Bronchial epithelial cell (primary cell): ENCODE measurements around the gene CDHR2. TPM values are rescaled to one million over a fixed set of nuclear protein-coding genes. Genes with fewer than 3 reads are reported as not detected.

Experiments
- DNase-seq: peaks from one replicate; pipeline ENCODE4 v3.0.0-alpha.2; 2010; ENCODE audit warnings: low read depth
- FAIRE-seq: peaks from 2 replicates; lab custom pipeline; 2011; peaks lifted over from hg19 to GRCh38; lab: Jason Lieb, UNC
- H3K27me3 ChIP-seq: 2 replicates; pipeline ENCODE4 v1.5.1; 2011; ENCODE audit warnings: low read length; ENCODE audit not compliant: control insufficient read depth, insufficient read depth
- H3K36me3 ChIP-seq: 2 replicates; pipeline ENCODE4 v1.5.1; 2011; ENCODE audit warnings: low read length; ENCODE audit not compliant: control insufficient read depth, insufficient read depth
- H3K4me3 ChIP-seq: 2 replicates; pipeline ENCODE4 v1.5.1; 2011; ENCODE audit warnings: mild to moderate bottlenecking, low read depth, low read length, control low read depth
- total RNA-seq: library from RNA; depleted of rRNA; stranded (reverse); fragments of >200 nt; gene quantifications from 2 replicates; pipeline ENCODE4 v1.2.1, GENCODE V29; 2014
- TF ChIP-seq, protein P1 (sequence below): IDR thresholded peaks from 2 replicates; pipeline ENCODE4 v1.5.1; 2011; ENCODE audit warnings: mild to moderate bottlenecking, moderate library complexity, low read length, control low read depth, inconsistent platforms; ENCODE audit not compliant: insufficient read depth, severe bottlenecking

CDHR2 gene
- total RNA-seq, 1 donor from 2014 or later: under 0.01 TPM

DNA sequence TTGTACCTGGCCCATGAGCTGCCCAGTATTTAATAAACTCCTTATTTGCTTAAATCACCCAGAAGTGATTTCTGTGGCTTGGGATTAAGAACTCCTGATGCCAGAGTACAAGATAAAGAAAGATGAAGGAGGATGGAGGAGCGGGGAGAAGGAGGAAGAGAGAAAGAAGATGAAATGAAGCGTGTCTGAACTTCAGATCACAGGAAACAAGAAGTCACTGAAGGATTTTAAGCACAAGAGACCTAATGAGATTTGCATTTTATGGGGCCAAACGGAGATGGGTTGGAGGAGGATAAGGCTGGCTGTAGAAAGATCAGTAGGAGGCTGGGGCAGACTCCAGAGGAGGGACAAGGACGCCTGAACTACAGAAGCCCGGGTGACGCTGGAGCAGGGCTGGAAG lies 84.5 kb downstream of the CDHR2 start:
- FAIRE-seq (no peak), DNase-seq (no peak)
- Histone ChIP-seq H3K4me3 (no peak overlapping the region), H3K36me3 (no peaks in the 10 kb centered on the region), H3K27me3 (peaks cover 18% of the 10 kb centered on the region)
- TF ChIP-seq, protein P1, sequence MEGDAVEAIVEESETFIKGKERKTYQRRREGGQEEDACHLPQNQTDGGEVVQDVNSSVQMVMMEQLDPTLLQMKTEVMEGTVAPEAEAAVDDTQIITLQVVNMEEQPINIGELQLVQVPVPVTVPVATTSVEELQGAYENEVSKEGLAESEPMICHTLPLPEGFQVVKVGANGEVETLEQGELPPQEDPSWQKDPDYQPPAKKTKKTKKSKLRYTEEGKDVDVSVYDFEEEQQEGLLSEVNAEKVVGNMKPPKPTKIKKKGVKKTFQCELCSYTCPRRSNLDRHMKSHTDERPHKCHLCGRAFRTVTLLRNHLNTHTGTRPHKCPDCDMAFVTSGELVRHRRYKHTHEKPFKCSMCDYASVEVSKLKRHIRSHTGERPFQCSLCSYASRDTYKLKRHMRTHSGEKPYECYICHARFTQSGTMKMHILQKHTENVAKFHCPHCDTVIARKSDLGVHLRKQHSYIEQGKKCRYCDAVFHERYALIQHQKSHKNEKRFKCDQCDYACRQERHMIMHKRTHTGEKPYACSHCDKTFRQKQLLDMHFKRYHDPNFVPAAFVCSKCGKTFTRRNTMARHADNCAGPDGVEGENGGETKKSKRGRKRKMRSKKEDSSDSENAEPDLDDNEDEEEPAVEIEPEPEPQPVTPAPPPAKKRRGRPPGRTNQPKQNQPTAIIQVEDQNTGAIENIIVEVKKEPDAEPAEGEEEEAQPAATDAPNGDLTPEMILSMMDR: no peak

DNA sequence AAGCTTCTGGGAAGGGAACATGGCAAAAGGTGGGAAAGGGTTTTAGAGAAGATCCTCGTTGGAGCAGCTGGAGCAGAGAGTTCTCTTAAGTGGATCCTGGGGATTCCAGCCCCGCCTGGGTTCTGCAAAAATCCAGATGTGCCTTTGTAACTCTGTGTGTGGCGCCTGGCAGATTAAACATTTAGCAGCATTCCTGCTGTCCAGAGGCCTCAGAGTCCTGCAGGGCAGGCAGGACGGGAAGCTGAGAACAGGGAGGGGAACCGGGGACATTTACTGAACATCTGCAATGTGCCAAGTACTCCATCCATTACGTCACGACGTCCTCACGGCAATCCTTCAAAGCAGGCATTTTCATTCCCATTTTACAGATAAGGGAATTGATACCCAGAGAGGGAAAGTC lies 87.3 kb downstream of the CDHR2 start:
- FAIRE-seq (no peak), DNase-seq (no peak)
- H3K36me3 ChIP-seq: no peaks in the 10 kb centered on the region
- TF ChIP-seq, protein P1: no peak
- H3K4me3 ChIP-seq: no peak overlapping the region
- peaks cover 11% of the 10 kb centered on the region for H3K27me3 ChIP-seq

DNA sequence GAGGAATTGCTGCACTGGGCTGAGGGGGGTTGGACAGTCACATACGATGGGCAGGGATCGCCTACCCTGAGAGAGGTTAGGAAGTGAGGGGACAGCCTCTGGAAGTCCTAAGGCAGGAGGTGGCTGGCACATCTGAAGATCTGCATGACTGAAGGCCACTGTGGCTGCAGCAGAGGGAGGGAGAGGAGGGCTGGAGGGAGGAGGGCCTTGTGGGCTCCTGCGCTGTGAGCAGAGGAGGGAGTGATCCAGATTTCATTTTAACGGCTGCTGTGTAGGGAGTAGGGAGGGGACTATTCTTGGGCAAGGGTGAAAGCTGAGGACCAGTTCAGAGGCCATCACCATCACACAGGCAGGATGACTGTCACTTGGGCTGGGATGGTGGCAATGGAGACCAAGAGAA lies 88.4 kb downstream of the CDHR2 start:
- FAIRE-seq (no peak), DNase-seq (no peak)
- TF ChIP-seq, protein P1: no peak
- peaks cover 8% of the 10 kb centered on the region for H3K27me3 ChIP-seq
- no peaks in the 10 kb centered on the region for H3K36me3 ChIP-seq
- H3K4me3 ChIP-seq: no peak overlapping the region

DNA sequence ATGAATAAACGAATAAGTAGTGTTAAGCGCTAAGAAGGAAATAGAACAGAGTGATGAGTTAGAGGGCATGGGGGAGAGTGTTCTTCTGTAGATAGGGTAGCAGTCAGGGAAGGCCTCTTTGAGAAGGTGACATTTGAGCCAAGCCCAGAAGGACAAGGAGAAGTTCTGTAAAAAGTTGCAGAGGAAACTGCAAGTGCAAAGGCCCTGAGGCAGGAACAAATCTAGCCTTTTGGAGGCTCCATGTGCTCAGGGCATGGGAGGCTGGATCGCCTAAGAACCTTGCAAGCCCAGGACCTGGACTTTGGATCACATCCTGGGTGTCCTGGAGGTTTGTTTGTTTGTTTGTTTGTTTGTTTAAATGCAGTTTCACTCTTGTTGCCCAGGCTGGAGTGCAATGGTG lies 89.3 kb downstream of the CDHR2 start:
- FAIRE-seq: no peak
- DNase-seq: no peak
- H3K27me3 ChIP-seq: peaks cover 8% of the 10 kb centered on the region
- H3K4me3 ChIP-seq: no peak overlapping the region
- TF ChIP-seq, protein P1: no peak
- H3K36me3 ChIP-seq: no peaks in the 10 kb centered on the region

DNA sequence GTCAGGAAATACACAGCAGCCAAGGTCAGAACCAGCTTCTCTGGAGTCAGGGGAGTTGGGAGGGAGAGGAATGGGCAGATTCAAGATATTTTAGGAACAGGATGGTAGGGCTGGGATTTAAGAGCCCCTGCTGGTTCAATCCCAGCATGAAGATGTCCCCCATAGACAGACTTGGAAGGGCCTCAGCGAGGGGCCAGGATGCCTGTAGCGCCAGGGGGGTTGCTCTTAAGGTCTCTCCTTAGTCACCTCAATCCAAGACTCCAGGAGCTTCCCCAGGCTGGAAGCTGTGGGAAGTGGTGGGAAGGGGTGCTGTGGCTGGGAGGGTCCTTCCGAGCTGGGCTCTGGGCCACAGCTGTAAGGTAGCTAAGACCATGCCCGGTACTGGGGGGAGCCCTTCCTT lies 90.1 kb downstream of the CDHR2 start:
- DNase-seq (no peak), FAIRE-seq (no peak)
- H3K27me3 ChIP-seq: peaks cover 5% of the 10 kb centered on the region
- TF ChIP-seq, protein P1: no peak
- H3K4me3 ChIP-seq: no peak overlapping the region
- no peaks in the 10 kb centered on the region for H3K36me3 ChIP-seq

DNA sequence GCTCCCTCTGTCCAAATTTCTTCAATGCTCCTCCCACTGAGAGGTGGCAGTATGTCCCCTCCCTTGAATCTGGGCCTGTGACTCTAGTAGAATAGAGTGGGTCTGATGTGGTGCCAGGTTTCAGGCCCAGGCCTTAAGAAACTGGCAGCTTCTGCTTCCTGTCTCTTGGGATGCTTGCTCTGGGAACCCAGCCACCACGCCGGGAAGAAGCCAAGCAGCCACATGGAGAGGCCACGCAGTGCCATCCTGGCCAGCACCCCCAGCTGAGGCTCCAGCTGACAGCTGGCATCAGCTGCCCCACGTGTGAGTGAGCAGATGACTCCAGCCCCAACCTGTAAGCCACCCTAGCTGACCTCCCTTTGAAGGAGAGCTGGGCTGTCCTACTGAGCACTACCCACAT lies 90.8 kb downstream of the CDHR2 start:
- no peak for FAIRE-seq
- TF ChIP-seq, protein P1: no peak
- Histone ChIP-seq H3K36me3 (no peaks in the 10 kb centered on the region), H3K4me3 (no peak overlapping the region), H3K27me3 (peaks cover 5% of the 10 kb centered on the region)
- DNase-seq: no peak
